A549 treated with CORT108297 at 1 μM for 4 hours (cell line): ENCODE results near the gene ADH1C. TPM values are rescaled to one million over a fixed set of nuclear protein-coding genes. Genes with fewer than 3 reads are reported as not detected.

ENCODE experiments used
- total RNA-seq: library from RNA; stranded (reverse); fragments of 200-300 nt; extraction: Qiagen RNA extraction; gene quantifications from 5 replicates; pipeline ENCODE4 v1.2.3, GENCODE V29; 2022

The ADH1C gene
- not detected in 5 replicates for total RNA-seq

GRCh38 chr4:99352602-99353537 is at the start of gene ADH1C:
Gene ADH1C, minus strand, starts transcription at chr4:99352746. Its CDS starts 71 bp downstream, at chr4:99352675.

DNA sequence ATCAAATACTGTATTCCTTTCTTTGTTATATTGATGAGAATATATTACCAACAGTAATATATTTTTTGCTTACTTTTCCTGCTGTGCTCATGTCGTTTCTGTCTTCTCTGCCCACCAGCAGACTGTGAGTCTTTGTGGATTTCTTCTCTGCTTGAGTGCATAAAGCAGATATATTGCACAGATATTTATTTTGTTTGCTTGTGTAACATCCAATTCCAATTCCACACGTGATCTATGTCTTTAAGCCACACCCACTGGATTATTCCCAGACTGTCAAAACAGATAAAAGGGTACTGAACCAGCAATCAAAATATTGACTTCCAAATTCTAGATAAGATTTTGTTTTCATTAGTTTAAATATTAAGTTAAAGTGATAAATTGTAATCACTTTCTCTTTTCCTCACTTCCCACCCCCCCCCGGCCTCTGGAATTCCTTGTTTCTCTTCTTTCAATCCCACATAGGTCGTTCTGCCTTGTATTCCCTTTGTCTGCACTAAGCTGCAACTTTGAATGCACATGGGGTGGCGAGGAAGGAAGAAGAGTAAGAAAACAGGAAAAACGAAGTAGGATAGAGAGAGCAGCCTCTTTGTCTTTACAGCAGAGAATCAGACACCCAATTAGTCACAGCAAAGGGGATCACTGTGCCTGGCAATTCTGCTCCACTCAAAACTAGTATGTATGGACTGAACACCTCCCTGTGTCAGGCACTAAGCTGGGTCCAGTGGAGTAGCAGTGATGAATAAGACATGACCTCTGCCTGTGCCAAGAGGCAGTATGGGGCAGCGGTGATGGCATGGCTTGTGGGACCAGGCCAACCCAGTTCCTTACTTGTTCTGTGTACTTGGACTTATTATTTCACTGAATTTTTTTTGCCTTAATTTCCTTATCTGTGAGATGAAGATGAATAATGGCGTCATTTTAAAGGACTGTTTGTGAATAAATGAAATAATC is 31.0 kb downstream of the ADH1C start, which contains the start of gene ADH1B:
Gene ADH1B, minus strand, starts transcription at position 161 of the 951 bp plus-strand sequence. Its CDS starts 70 bp downstream, at position 91.

GRCh38 chr4:99290848-99291786 is 61.4 kb downstream of the ADH1C start, which contains the start of gene ADH1A:
Gene ADH1A, minus strand, starts transcription at chr4:99290985. Its CDS starts 71 bp downstream, at chr4:99290914.

Other genes with a start within 250 kb of the ADH1C start
- 0.07 TPM in 1 of 5 replicates, not detected in the others for gene ADH4, start 208.4 kb downstream of the ADH1C start, total RNA-seq
- gene ADH6, start 133.5 kb downstream of the ADH1C start, total RNA-seq: 0.07 to 0.15 TPM (median 0.12 TPM) in 3 of 5 replicates, not detected in the others
- gene ADH1A, start 61.8 kb downstream of the ADH1C start, total RNA-seq: not detected in 5 replicates
- gene ADH1B, start 31.3 kb downstream of the ADH1C start, total RNA-seq: not detected in 5 replicates
- not detected in 5 replicates for gene ADH7, start 82.6 kb upstream of the ADH1C start, total RNA-seq
- gene C4orf17, start 158.3 kb upstream of the ADH1C start, total RNA-seq: not detected in 5 replicates
- gene TRMT10A, start 211.3 kb upstream of the ADH1C start, total RNA-seq: 3.4 to 6.9 TPM (median 4.1 TPM) in 5 replicates
- gene MTTP, start 222.1 kb upstream of the ADH1C start, total RNA-seq: not detected in 5 replicates